NCI-H510A (cell line): ENCODE measurements around the gene USP24.
"Not testable (repeated sequence)": the region's sequence is repeated elsewhere in the genome, so short reads cannot be mapped to it uniquely, and the experiment has no call there.

Experiments
- DNase-seq: peaks from one replicate; lab custom pipeline; 2025; lab: John Stamatoyannopoulos, UW

The USP24 gene

DNA sequence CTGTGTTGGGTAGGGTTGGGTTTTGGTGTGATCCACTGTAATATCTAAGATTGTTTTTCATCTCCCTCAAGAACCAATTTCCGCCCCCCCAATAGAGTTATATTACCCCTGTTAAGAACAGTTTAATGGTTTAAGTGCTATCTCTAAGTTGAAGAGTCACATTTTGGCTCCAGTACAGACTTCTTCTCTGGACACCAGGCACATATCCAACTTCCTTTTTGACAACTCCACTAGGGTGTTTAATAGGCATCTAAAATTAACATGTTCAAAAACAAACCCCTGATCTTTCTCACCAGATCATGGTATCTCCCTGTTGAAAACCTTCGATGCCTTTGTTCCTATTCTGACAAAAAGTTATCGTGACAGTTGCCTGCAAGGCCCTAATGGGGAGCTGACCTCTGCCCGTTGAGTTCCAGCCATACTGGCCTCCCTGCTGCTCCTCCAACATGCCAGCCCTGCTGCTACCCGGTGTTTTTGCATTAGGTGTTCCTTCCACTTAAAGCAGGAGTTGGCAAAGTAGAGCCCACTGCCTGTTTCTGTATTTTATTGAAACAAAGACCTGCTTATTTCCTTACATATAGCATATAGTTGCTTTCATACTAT lies 18.6 kb downstream of the USP24 start:
- no peak for DNase-seq

DNA sequence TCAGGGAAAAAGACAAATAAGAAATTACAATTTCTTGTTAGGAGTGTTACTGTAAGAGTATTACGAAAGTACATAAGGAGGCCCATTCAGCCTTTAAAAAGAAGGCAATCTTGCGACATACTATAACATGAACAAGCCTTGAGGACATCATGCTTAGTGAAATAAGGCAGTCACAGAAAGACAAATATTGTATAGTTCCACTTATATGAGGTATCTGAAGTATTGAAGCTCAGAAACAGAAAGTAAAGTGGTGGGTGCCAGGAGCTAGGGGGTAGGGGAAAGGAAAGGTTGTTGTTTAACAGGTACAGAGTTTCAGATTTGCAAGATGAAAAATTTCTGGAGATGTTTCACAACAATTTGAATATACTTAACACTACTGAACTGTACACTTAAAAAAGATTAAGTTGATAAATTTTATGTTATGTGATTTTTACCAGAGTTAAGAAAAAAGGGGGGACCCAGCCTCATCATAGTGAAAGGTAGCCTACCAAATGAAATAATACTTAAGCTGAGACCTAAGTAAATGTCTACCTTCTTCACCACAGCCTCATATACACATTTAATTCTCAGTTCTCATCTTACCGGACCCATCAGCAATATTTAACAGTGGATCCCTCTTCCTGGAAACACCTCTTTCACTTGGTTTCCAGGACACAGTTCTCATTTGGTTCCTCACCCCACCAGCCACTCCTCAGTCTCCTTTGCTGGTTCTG lies 19.5 kb downstream of the USP24 start:
- no peak for DNase-seq

DNA sequence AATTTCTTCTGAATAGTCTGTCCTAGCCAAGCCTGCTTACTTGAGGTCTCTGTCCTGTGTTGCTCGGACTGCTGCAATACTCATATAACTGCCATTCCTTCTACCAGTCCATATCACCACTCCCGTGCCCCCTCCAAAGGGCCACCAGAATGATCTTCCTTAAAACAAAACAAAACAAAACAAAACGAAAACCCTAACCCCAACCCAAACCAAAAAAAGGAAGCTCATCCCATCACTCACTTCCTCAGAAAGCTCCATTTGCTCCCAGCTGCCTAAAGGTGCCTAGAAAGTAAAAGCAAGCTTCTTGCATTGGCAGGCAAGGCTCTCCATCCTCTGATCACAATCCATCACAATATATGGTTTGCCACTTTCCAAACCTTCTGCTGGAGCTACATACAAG lies 20.3 kb downstream of the USP24 start:
- no peak for DNase-seq

DNA sequence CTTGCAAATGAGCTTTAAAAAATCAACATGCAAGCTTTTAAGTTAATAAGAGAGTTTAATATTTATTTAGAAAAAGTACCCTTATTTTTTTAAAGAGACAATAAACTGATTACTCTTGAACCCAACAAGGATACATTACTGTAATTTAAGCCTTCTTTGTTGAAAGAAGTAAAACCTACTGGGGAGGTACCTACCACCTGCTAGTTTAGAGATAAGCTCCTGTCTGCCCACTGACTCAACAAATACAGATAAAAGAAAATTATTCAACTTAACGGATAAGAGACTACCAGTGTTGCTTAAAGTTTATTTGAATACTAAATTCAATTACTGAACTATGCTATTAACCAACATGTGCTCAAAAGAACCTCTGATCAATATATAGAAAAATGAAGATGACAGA lies 23.1 kb downstream of the USP24 start:
- DNase-seq: no peak

DNA sequence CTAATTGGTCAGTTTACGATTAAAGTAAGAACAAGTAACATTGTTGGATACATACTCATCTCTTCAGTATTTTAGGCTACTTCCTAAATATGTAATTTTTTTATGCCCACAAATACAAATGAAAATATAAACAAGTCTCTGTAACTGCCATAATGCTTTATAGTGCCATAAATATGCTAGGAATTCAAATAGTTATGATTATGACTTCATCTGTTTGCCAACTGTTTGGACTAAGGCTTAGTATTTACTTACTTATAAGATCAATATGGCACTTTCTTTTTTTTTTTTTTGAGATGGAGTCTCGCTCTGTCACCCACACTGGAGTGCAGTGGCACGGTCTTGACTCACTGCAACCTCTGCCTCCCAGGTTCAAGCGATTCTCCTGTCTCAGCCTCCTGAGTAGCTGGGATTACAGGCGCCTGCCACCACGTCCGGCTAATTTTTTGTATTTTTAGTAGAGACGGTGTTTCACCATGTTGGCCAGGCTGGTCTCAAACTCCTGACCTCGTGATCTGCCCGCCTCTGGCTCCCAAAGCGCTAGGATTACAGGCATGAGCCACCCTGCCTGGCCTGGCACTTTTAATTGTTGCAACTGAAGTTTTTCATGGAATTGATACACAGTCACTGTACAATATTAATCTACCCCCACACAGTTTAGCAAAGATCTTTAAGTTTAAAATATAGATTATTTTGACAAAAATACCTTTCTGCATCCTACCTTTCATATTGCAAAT lies 23.8 kb downstream of the USP24 start:
- DNase-seq: not testable (repeated sequence)

DNA sequence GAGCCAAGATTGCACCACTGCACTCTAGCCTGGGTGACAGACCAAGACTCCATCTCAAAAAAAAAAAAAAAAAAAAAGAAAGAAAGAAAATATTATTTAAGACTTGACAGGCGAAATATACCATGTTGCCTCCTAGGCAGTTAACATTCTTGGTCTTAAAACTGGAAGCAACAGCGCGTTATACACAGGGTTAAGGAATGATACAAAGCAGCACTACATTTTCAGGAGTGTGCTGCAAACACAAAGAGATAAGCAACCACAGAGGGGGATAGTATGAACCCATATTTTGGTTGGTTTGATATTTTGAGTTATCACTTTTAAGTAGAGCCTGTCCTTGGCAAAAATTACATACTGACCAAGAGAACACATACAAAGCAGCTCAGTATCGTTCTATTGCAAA lies 25.1 kb downstream of the USP24 start:
- no peak for DNase-seq

DNA sequence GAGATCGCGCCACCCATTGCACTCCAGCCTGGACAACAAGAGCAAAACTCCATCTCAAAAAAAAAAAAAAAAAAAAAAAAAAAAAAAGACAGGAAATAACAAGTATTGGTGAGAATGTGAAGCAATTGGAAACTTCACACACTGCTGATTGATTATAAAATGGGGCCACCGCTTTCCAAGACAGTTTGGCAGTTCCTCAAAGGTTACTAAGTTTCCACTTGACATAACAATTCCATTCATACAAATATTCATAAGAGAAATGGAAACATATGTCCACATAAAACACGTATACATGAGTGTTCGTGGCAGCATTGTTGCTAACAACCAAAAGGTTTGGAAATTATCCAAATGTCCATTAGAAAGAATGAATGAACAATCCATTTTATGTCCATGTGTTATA lies 26.3 kb downstream of the USP24 start:
- DNase-seq: no peak

DNA sequence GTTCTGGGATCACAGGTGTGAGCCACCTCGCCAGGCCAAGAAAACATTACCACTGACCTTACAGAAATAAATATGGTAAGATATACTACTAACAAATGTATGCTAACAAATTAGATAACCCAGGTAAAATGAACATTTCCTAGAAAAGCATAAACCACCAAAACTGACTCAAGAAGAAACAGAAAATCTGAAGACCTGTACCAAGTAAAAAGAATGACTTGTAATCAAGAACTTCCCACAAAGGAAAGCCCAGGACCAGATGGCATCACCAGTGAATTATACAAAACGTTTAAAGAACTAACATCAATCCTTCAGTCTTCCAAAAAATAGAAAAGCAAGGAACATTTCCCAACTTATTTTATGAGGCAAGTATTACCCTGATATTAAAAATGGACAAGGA lies 29.3 kb downstream of the USP24 start:
- DNase-seq: no peak

DNA sequence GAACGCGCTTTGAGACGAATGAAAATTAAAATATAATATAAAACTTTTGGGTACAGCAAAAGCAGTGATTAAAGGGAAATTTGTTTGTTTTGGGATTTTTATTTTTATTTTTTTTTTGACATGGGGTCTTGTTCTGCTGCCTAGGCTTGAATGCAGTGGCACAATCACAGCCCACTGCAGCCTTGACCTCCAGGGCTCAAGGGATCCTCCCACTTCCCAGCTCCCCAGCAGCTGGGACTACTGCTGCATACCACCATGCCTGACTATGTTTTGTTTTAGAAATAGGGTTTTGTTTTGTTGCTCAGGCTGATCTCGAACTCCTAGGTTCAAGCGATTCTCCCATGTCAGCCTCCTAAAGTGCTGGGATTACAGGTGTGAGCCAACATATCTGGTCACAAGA lies 30.3 kb downstream of the USP24 start:
- no peak for DNase-seq

DNA sequence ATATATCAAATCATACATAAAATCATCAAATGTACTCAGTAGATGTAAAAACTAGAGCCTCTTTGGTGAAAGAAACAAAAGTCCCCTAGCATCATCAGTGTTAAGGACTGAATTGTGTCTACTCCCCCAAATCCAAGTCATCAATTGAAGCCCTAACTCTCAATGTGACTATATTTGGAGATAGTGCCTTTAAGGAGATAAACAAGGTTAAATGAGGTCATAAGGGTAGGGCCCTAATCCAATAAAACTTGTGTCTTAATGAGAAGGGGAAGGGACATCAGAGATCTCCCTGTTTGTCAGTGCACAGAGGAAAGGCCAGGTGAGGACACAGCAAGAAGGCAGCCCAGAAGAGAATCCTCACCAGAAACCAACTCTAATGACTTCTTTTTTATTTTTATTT lies 33.5 kb downstream of the USP24 start:
- DNase-seq: no peak

DNA sequence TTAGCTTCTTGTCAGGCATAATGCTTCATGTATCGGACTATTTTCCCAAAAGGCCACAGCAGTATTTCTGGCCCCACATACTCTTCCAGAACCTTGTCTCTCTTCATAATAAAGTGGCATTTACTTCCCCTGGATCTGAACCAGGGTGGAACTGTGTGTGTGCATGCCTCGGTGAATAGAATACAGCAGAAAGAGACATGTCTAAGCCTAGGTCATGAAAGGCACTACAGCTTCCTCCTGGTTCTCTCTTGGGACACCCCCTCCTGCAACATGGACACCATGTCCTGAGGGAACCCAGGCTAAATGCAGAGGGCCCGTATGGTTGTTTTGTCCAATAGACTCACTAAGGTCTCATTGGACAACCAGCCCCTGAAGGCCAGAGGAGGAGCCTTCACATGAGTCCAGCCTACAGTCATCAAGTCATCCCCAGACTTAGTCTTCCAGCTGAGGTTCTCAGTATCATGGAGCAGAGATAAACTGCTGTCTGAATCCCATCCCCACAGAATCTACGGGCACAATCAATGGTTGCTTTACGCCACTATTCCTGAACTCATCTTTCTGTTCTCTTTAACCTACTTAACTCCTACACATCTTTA lies 35.0 kb downstream of the USP24 start:
- DNase-seq: no peak

DNA sequence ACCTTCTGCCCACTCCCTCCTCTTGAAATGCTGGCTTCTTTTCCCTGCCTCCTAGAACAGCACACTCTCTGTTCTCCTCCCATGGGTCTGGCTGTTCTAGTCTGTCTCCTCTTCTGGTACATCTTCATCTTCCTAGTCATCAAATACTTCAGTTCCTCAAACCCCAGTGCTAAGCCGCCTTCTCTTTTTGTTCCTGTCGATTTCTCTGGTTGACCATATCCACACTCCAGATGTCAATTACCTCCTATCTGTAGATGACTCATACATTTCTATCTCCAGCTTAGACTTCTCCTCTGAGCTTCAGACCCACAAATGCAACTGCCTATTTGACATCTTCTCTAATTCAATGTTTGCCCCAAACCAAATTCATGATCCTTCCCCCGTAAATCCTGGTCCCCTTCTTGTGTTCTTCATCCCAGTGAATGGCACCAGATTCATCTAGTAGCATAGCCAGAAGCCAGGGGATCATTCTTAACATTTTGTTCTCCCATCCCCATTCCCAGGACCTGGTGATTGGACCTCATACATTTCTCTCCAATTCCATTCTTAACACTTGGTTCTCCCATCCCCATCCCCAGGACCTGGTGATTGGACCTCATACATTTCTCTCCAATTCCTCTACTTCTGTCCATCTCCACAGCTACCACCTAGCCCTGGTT lies 35.9 kb downstream of the USP24 start:
- DNase-seq: no peak

DNA sequence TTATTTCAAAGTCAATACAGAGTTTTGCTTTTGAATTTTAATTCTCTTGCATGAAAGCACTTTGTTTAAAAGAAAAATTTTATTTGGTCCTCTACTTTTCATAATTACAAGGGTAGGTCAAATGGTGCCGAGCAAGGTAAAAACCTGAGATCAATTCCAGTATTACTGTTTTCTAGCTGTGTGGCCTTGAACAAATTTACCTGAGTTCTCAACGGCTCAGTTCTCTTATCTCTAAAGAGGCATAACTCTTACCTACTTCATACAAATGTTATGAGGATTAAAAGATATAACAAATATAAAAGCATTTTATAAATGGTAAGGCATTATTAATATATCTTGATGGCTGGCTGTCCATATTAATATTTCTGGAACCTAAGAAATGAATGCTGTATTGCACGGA lies 42.5 kb downstream of the USP24 start:
- no peak for DNase-seq

DNA sequence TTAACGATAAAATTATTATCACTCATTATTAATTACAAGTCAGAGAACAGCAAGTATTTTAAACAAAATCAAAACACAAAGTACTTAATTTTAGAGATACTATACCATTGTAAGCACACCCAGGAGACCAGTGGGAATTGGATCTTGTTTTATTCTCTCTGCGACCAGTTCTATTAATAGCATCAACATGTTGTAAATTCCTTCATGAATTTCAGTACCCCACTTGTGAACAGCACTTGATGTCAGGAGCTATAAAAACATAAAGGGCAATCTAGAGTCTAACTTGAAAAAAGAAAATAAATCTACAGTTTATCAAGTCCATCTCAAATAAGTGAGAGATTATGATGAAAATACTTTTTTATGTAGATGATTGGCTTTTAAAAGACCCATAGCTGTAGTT lies 42.9 kb downstream of the USP24 start:
- DNase-seq: no peak

DNA sequence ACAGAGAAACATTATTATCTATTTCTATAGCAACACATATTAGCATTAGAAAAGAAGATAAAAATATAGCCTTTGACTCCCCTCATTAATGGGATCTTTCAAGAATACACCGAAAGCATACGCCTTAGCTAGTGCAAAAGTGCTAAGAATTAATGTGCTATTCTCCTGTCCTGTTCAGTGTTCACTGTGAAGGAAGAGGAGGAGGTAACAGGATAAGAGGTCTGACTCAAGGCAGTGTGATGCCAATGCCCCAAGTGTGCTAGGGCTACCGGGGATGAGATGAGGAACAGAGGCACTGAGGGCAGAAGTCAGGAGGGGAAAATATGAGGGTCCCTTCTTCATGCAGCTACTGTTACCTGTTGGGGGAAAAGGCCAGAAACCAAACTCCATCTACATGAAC lies 43.5 kb downstream of the USP24 start:
- no peak for DNase-seq

DNA sequence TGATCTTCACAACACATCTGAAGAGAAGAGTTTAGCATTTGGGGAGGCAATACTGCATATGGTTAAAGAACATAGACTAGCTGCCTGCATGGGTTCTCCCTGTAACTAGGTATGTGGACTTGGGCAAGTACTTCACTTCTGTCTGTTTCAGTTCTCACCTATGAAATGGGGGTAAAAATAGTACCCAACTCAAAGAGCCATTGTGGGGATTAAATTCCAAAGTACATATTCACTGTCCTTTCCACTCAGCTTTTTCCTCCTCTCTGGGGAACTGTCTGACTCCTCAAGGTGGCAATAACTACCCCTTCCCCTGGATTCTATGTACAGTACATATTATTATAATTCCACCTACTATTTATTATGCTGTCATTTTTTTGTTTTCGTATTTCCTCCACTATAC lies 44.7 kb downstream of the USP24 start:
- no peak for DNase-seq

DNA sequence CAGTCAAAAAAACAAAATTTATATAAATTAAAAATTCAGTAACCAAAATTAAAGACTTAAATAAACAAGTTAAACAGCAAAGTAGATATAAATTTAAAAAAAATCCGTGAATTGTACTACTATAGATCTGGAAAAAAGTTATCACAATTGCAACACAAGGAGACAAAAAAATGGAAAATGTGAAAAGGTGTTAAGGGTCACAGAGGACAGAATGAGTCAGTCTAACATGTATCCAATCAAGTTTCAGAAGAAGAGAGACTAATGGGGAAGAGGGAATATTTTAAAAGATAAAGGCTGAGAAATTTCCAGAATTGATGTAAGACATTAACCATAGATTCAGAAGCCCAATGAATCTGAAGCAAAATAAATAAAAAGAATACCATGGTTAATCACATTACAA lies 46.0 kb downstream of the USP24 start:
- DNase-seq: no peak

DNA sequence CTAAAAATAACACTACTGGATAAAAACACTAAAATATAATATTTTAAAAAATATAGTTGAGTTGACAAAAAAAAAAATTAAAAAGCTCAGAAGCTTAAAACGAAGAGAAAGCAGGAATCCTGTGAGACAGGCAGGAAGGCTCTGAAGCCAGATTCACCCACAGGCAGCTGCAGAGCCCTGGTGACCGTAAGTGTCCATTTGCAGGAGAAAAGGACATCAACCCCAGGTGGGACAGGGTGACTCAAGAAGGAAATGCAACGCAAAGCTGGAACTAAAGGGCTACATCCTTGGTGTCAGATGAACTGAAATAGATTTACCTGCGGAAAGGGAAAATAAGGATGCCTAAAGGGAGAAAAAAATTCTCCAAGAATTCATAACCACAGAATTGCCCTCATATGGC lies 46.8 kb downstream of the USP24 start:
- no peak for DNase-seq

DNA sequence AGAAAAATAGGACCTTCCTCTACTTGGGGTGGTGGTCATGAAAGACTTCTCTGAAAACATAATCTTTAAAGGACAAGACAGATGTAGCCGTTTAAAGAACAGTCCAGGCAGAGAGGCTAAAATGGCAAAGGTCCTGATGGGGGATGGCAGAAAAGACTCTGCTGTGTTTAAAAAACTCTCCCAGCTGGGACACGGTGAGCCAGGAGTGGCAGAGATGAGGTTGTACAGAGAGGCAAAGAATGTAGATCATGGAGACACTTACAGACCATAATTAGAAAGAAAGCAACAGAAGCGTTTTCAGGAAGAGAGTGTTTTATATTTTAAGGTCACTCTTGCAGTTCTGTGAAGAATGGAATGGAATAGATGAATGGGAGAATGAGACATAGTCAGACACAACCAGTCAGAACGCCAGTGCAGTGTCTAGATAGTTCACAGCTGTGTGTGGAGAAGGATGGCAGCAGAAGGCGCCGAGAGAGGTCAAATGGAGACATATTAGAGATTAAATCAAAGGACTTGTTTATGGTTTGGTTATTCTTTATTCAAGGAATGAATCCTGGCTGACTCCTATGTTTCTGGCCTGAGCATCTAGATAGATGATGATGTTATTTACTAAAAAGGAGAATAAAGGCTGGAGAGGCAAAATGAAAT lies 47.8 kb downstream of the USP24 start:
- DNase-seq: no peak

DNA sequence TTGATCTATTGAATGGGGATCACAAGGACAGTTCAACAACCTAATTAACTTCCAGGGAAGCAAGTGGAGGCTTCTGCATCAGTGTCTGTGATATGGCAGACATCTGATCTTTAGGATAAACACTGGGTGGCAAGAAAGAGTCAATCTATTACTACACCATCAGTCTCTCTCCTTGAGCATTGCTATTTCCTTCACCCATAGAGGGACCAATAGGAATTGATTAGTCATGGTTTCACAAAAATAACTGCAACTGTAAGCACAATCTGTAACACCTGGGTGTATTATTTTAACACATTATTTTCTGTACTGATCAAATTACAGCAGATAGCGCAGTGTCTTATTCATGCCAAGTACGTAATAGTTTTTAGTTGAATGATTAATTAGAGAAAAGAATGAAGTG lies 50.3 kb downstream of the USP24 start:
- no peak for DNase-seq

DNA sequence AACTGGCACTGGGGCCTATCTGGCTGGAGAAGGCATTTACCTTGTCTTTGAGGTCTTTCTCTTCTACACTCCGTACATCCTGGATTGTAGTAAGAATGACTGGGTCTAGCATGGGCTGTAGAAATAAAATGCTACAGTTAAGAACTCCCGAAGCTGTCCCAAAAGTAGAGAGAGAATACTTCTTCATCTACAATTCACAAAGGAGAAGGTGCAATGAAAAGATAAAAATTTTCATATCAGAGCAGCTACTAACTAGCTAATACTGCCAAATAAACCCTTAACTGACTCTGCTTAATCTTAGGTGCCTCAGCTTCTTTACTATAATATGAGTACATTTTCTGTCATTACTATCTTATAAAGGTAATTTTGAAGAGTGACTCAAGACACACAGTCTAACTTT lies 55.6 kb downstream of the USP24 start:
- DNase-seq: no peak

DNA sequence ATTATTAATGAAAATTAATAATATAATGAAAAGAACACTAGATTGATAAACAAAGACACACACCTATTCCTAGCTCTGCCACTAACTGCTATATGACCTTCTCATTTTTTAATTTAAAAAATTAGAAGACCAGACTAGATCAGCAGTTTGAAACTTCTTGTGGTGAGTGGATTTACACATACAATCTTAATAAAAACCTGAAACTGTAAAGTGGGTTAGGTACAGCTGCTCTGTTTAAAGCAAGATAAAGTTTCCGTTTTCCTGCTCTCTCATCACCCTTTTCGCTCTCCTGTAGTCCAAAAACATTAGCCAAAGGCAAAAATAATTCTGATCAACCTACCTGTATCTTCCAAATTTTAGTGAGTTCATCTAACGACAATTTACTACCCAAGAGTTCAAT lies 58.6 kb downstream of the USP24 start:
- no peak for DNase-seq
